Measurements from ENCODE around the gene SPRR2D. TPM values are rescaled to one million over a fixed set of nuclear protein-coding genes. Genes with fewer than 3 reads are reported as not detected.

SPRR2D gene
- total RNA-seq, 6 donors from 2014 or later: 0.40 TPM; not detected in 5

DNA sequence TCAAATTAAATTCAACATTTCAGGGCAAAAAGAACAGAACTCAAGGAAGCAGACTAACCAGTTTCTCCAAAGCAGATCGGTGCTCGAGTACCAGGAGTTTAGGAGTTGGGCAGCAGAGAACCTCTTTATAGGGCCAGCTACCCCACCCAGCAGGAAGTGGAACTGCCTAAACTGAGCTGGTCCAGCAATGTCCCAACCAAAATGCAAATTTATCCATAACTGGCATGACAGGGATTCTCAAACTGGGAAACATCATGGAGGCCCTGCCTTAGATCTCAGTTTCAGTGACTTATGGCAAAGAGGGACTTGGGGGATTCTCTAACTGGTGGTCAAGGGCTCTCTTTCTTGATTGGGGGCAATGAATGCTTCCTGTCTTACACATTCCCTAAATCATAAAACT, 30.6 kb upstream of the SPRR2D start, which contains the start of gene SPRR2B:
TSS of gene SPRR2B (minus strand) at position 101 of the 400 bp plus-strand sequence. CDS start 772 bp downstream, outside the sequence.
- 54 to 59% methylated on average over 2 of the region's 2 CpGs for WGBS, 2 donors
- ATAC-seq (ENCODE audit: low FRiP score in 2 of 2) (no peak), DNase-seq (no peak)
- H3K4me3 ChIP-seq: no peak within 1 kb of the TSS
- H3K36me3 ChIP-seq: no peaks in the 10 kb centered on the region
- H3K27ac ChIP-seq: no peak within 1 kb of the TSS
- TF ChIP-seq EP300 (IDR thresholded peaks at IDR 0.05): no peak
- TF ChIP-seq CTCF (IDR thresholded peaks at IDR 0.05): no peak
- TF ChIP-seq POLR2A (IDR thresholded peaks at IDR 0.05): no peak
- no peak for TF ChIP-seq POLR2AphosphoS5 (IDR thresholded peaks at IDR 0.05)
- H3K27me3 ChIP-seq: no peaks in the 10 kb centered on the region
- no peaks in the 10 kb centered on the region for H3K4me1 ChIP-seq
- no peaks in the 10 kb centered on the region for H3K9me3 ChIP-seq

GRCh38 chr1:153070243-153070642, 29.3 kb upstream of the SPRR2D start:
- no peaks in the 10 kb centered on the region for H3K27me3 ChIP-seq
- no peak for DNase-seq
- no peak overlapping the region for H3K27ac ChIP-seq
- no peaks in the 10 kb centered on the region for H3K36me3 ChIP-seq
- H3K4me1 ChIP-seq: no peaks in the 10 kb centered on the region
- WGBS, 2 donors: 43 to 69% methylated on average over 2 of the region's 2 CpGs
- TF ChIP-seq POLR2AphosphoS5 (IDR thresholded peaks at IDR 0.05) (no peak), CTCF (IDR thresholded peaks at IDR 0.05) (no peak), EP300 (IDR thresholded peaks at IDR 0.05) (no peak), POLR2A (IDR thresholded peaks at IDR 0.05) (no peak)
- ATAC-seq (ENCODE audit: low FRiP score in 2 of 2): no peak
- H3K4me3 ChIP-seq: no peak overlapping the region
- H3K9me3 ChIP-seq: no peaks in the 10 kb centered on the region

GRCh38 chr1:153058826-153059784, 18.2 kb upstream of the SPRR2D start:
- Histone ChIP-seq H3K27ac (no peak overlapping the region), H3K27me3 (no peaks in the 10 kb centered on the region), H3K4me3 (no peak overlapping the region), H3K4me1 (no peaks in the 10 kb centered on the region), H3K9me3 (no peaks in the 10 kb centered on the region), H3K36me3 (no peaks in the 10 kb centered on the region)
- no peak for TF ChIP-seq CTCF (IDR thresholded peaks at IDR 0.05)
- no peak for TF ChIP-seq EP300 (IDR thresholded peaks at IDR 0.05)
- no peak for TF ChIP-seq POLR2AphosphoS5 (IDR thresholded peaks at IDR 0.05)
- no peak for TF ChIP-seq POLR2A (IDR thresholded peaks at IDR 0.05)
- peak in 1 of 2 donors; percentile 26 for ATAC-seq (ENCODE audit: low FRiP score in 2 of 2)
- DNase-seq: no peak
- 57 to 58% methylated on average over 4 to 6 of the region's 6 CpGs for WGBS, 2 donors

DNA sequence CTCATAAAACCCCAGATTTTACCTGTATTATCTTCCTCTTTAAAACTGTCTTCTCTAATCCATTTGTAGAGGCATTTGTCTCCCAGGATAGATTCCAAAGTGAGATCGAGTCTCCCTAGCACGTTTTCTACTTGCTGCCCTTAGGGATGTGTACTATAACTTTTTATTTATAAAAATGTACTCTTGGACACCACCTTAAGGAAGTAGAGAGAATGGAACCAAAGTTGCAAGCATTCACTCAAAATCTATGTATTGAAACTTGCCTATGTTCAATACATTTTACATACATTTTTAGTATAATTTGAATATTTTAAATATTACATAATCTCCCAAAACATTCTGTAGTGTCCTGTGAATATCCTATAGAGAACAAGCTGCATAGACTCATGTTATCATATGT, 17.2 kb upstream of the SPRR2D start:
- H3K4me3 ChIP-seq: no peak overlapping the region
- H3K4me1 ChIP-seq: no peaks in the 10 kb centered on the region
- ATAC-seq (ENCODE audit: low FRiP score in 2 of 2): no peak
- H3K9me3 ChIP-seq: no peaks in the 10 kb centered on the region
- no peak for TF ChIP-seq EP300 (IDR thresholded peaks at IDR 0.05)
- TF ChIP-seq CTCF (IDR thresholded peaks at IDR 0.05): no peak
- H3K27ac ChIP-seq: no peak overlapping the region
- H3K36me3 ChIP-seq: no peaks in the 10 kb centered on the region
- no peaks in the 10 kb centered on the region for H3K27me3 ChIP-seq
- no peak for DNase-seq
- 55 to 56% methylated on average over 2 of the region's 2 CpGs for WGBS, 2 donors
